HuH-7.5 (cell line): ENCODE results near the gene TOMM40.
A peak's percentile ranks its signal among the peaks of the same experiment; 100 is the strongest.

Source experiments
- DNase-seq: peaks from one replicate; pipeline ENCODE4 v3.0.0; 2011; ENCODE audit warnings: low spot score

Gene TOMM40

GRCh38 chr19:44927746-44928145, 36.7 kb downstream of the TOMM40 start:
- no peak for DNase-seq

GRCh38 chr19:44930088-44930487, 39.0 kb downstream of the TOMM40 start:
- DNase-seq: no peak

GRCh38 chr19:44931541-44931940, 40.5 kb downstream of the TOMM40 start:
- no peak for DNase-seq

GRCh38 chr19:44939668-44940067, 48.6 kb downstream of the TOMM40 start:
- peak; percentile 54 for DNase-seq

GRCh38 chr19:44942067-44942571, 51.1 kb downstream of the TOMM40 start, which contains the start of gene APOC4:
Gene APOC4 (plus strand): TSS chr19:44942237. CDS start chr19:44942278, 41 bp downstream.
- DNase-seq: no peak

GRCh38 chr19:44943801-44944249, 52.8 kb downstream of the TOMM40 start:
- DNase-seq: no peak

GRCh38 chr19:44947041-44947581, 56.1 kb downstream of the TOMM40 start:
- no peak for DNase-seq

GRCh38 chr19:44948237-44948636, 57.2 kb downstream of the TOMM40 start:
- DNase-seq: no peak

- DNase-seq: no peak
Observed at GRCh38 chr19:44948763-44949374, 57.8 kb downstream of the TOMM40 start.

GRCh38 chr19:44949550-44949949, 58.5 kb downstream of the TOMM40 start:
- DNase-seq: no peak

- peak; percentile 84 for DNase-seq
Observed at GRCh38 chr19:44951179-44952159, 60.4 kb downstream of the TOMM40 start.
